Ectodermal cell (in vitro differentiated cells): ENCODE measurements around the gene FAAH.

Experiments used
- H3K27ac ChIP-seq: 2 replicates; pipeline ENCODE4 v1.7.0; 2013; ENCODE audit warnings: mild to moderate bottlenecking, low read depth, low read length; ENCODE audit not compliant: insufficient read depth, poor library complexity, severe bottlenecking
- H3K27me3 ChIP-seq: 2 replicates; pipeline ENCODE4 v1.7.0; 2013; ENCODE audit warnings: mild to moderate bottlenecking, low read length; ENCODE audit not compliant: insufficient read depth, control insufficient read depth, poor library complexity, severe bottlenecking
- H3K36me3 ChIP-seq: one replicate; pipeline ENCODE4 v1.7.0; 2013; ENCODE audit warnings: low read length; ENCODE audit not compliant: control insufficient read depth, insufficient read depth
- H3K4me1 ChIP-seq: one replicate; pipeline ENCODE4 v1.7.0; 2013; ENCODE audit warnings: low read length; ENCODE audit not compliant: control insufficient read depth, insufficient read depth
- H3K4me3 ChIP-seq: 2 replicates; pipeline ENCODE4 v1.7.0; 2013; ENCODE audit warnings: low read depth, low read length, control low read depth; ENCODE audit not compliant: insufficient read depth
- H3K9me3 ChIP-seq: 2 replicates; pipeline ENCODE4 v1.7.0; 2013; ENCODE audit warnings: mild to moderate bottlenecking, low read length, moderate library complexity; ENCODE audit not compliant: control insufficient read depth
- WGBS, 2 experiments: methylation state at CpG; one replicate each; pipeline ENCODE4 v1.1.7; 2013; ENCODE audit warnings: missing lambda C conversion rate in 2 of 2; 5-methylcytosine and 5-hydroxymethylcytosine counted together

The FAAH gene

GRCh38 chr1:46434358-46434757, 40.2 kb downstream of the FAAH start:
- WGBS, 2 experiments: 87 to 94% methylated on average over 3 of the region's 3 CpGs
- no peaks in the 10 kb centered on the region for H3K27me3 ChIP-seq
- no peak overlapping the region for H3K4me3 ChIP-seq
- no peak overlapping the region for H3K27ac ChIP-seq
- no peaks in the 10 kb centered on the region for H3K9me3 ChIP-seq
- H3K36me3 ChIP-seq: no peaks in the 10 kb centered on the region
- H3K4me1 ChIP-seq: peaks cover 4% of the 10 kb centered on the region

GRCh38 chr1:46436844-46437243, 42.7 kb downstream of the FAAH start:
- Histone ChIP-seq H3K4me3 (no peak overlapping the region), H3K9me3 (no peaks in the 10 kb centered on the region), H3K27ac (no peak overlapping the region), H3K4me1 (peaks cover 4% of the 10 kb centered on the region), H3K36me3 (no peaks in the 10 kb centered on the region), H3K27me3 (no peaks in the 10 kb centered on the region)
- 92 to 96% methylated on average over 1 of the region's 1 CpG for WGBS, 2 experiments

GRCh38 chr1:46437723-46438122, 43.6 kb downstream of the FAAH start:
- H3K4me3 ChIP-seq: no peak overlapping the region
- H3K27me3 ChIP-seq: peaks cover under 1% of the 10 kb centered on the region
- no peaks in the 10 kb centered on the region for H3K9me3 ChIP-seq
- H3K36me3 ChIP-seq: no peaks in the 10 kb centered on the region
- 88 to 91% methylated on average over 4 of the region's 4 CpGs for WGBS, 2 experiments
- no peak overlapping the region for H3K27ac ChIP-seq
- peaks cover 4% of the 10 kb centered on the region for H3K4me1 ChIP-seq

DNA sequence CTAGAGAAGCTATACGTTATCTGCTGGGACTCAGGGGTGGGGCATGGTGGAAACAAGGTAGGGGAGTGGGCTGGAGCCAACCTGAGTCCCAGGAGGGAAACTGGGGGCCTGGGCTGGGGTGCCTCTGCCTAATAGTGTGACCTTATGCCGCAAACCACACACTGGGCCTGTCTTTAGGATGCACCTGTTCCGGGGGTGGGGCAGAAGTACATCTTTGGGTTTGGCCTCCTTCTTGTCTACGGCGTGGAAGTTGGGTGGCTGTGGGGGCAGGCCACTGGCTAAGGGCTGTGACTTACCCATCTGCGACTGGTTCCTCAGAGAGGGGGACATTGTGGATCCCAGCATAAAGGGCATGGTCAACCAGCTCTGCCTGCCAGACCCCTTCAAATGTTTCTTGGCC, 44.2 kb downstream of the FAAH start:
- no peak overlapping the region for H3K4me3 ChIP-seq
- WGBS, 2 experiments: 92 to 94% methylated on average over 6 of the region's 6 CpGs
- H3K27ac ChIP-seq: no peak overlapping the region

DNA sequence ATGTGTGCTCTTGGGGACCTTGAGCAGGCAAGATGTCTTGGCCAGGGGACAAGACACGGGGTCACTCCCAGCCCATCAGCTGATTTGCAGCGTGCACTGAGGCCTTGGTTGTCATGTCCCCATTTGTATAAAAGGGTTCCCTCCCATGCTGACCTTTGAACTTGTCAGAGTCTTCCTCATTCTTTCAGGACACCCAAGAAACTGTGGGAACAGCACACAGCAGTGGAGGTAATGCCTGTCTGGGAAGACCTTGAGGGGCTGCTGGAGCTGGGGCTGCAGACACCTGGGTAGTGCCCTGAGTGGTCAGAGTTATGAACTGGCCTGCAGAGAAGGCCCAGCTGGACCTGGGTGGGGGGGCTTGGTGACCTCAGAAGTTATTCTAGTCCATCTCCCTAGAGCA, 46.4 kb downstream of the FAAH start:
- H3K27ac ChIP-seq: no peak overlapping the region
- H3K4me3 ChIP-seq: no peak overlapping the region
- H3K4me1 ChIP-seq: no peaks in the 10 kb centered on the region
- WGBS, 2 experiments: 93 to 95% methylated on average over 2 of the region's 2 CpGs
- no peaks in the 10 kb centered on the region for H3K9me3 ChIP-seq
- no peaks in the 10 kb centered on the region for H3K36me3 ChIP-seq
- H3K27me3 ChIP-seq: peaks cover 24% of the 10 kb centered on the region

More for the DNA sequence above, 44.2 kb downstream of the FAAH start:
- Histone ChIP-seq H3K36me3 (no peaks in the 10 kb centered on the region), H3K4me1 (peaks cover 4% of the 10 kb centered on the region), H3K9me3 (no peaks in the 10 kb centered on the region), H3K27me3 (peaks cover 7% of the 10 kb centered on the region)

DNA sequence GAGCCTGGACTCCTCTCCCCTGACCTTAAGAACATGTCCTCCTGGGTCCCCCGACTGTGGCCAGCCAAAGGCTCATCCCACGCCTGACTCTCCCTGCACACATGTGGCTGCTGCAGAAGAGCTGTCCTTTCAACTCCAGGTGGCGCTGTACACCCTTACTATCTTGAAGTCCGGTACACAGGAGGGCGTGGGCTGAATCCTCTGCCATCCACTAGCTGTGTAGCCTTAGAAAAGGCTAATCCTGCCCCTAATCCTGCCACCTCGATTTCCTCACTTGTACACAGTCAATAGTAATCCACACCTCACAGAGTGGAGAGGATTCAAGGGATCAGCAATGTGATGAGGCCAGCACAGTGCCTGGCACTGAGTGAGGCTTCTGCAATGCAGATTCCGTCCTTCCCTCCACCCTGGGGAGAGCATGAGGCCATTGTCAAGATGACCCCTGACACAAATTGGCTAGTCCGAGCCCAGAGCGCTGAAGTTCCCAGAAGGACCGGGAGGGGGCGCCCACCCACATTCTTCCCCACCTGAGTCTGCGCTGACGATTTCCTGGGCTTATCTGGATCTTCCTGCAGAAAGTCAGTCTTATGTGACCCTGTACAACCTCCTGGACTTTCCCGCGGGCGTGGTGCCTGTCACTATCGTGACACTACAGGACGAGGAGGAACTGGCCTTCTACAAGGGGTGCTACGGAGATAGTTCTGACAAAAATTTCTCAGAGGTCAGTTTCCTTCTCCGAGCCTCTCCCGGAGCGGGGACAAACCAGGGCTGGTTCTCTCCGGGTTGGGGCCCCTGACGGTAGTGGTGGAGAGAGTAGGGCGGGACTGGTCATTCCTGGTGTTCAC, 48.4 kb downstream of the FAAH start:
- Histone ChIP-seq H3K4me1 (peaks cover 4% of the 10 kb centered on the region), H3K9me3 (no peaks in the 10 kb centered on the region), H3K27ac (peak overlapping the region; percentile 57), H3K36me3 (no peaks in the 10 kb centered on the region), H3K27me3 (peaks cover 44% of the 10 kb centered on the region), H3K4me3 (peak overlapping the region; percentile 32)
- WGBS, 2 experiments: 7 to 8% methylated on average over 25 of the region's 25 CpGs

- Histone ChIP-seq H3K36me3 (no peaks in the 10 kb centered on the region), H3K27ac (no peak overlapping the region), H3K4me1 (peaks cover 13% of the 10 kb centered on the region), H3K4me3 (no peak overlapping the region), H3K9me3 (no peaks in the 10 kb centered on the region), H3K27me3 (peaks cover 63% of the 10 kb centered on the region)
- WGBS, 2 experiments: 84 to 89% methylated on average over 2 of the region's 3 CpGs
Observed at GRCh38 chr1:46444466-46444865, 50.3 kb downstream of the FAAH start.

GRCh38 chr1:46445773-46446256, 51.7 kb downstream of the FAAH start:
- Histone ChIP-seq H3K27me3 (peaks cover 77% of the 10 kb centered on the region), H3K36me3 (no peaks in the 10 kb centered on the region), H3K27ac (no peak overlapping the region), H3K4me1 (peaks cover 14% of the 10 kb centered on the region), H3K9me3 (no peaks in the 10 kb centered on the region), H3K4me3 (no peak overlapping the region)
- WGBS, 2 experiments: 70 to 73% methylated on average over 3 of the region's 3 CpGs

DNA sequence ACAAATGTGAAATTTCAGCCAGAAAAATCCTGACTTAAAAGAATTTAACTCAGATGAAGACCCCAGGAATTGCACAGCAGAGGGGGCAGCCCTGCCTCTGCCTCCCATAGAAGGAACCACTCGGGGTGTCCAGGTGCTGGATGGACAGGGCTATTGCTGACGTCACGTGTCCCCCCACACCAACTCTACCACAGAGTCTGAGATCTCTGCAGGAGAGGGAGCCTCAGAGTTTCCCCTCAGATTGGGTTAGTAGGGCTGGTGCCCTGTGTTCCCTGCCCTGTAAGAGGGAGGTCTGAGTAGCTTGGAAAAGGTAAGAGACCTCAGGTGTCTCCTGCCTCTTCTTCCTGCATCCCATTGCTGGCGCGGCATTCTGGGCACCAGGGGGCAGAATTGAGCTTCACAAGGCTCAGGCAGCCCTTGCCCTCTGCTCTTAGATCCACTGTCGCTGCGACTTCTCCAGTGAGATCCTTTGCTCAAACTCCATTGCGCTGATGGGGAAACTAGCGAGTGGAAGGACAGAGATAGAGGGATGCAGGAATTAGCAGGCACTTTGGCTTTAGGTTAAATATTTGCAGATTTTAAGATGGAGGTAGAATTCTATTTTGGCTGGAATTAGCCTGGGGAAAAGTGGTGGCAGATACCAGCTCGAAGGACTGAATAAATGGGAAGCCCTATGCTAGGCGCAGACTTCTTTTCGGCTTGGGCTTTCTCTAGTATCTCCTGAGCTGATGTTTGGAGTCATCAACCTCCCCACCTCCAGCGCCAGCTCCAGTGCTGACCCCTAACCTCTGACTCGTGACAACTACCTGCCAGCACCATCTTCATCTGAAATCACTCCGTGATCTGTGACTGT, 52.8 kb downstream of the FAAH start:
- no peak overlapping the region for H3K27ac ChIP-seq
- 27 to 29% methylated on average over 15 of the region's 15 CpGs for WGBS, 2 experiments
- peaks cover 17% of the 10 kb centered on the region for H3K4me1 ChIP-seq
- no peaks in the 10 kb centered on the region for H3K9me3 ChIP-seq
- H3K4me3 ChIP-seq: no peak overlapping the region
- no peaks in the 10 kb centered on the region for H3K36me3 ChIP-seq
- H3K27me3 ChIP-seq: peaks cover 87% of the 10 kb centered on the region

DNA sequence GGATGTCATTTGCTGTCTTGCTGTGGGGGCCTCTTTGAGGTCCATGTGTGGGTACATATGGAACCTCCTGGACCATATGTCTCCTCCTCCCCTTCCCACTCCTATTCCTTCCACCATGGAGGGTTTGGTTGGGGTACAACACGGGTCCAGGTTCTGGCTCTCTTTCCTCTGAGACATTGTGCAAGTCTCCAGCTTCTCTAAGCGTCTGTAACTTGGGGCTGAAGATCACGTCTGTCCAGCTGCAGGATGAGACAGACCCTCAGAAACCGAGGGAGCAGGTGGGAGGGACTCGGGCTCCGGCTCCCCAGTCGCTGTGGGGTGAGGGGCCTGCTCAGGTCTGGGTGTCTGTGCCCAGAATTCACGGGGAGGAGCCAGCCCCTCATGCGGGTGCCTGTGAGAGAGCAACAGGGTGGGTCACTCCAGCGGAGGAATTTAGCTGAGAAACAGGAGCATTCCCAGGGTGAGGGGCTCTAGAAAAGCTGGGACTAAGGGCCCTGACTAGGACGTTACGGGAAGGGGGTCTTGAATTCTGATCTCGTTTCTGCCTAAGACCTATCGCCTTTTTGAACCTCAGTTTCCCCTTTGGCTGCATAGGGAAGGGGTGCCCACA, 53.5 kb downstream of the FAAH start:
- 7 to 10% methylated on average over 14 of the region's 14 CpGs for whole genome bisulfite sequencing, 2 experiments
- no peaks in the 10 kb centered on the region for H3K36me3 ChIP-seq
- H3K9me3 ChIP-seq: no peaks in the 10 kb centered on the region
- peak overlapping the region; percentile 27 for H3K4me3 ChIP-seq
- peaks cover 17% of the 10 kb centered on the region for H3K4me1 ChIP-seq
- no peak overlapping the region for H3K27ac ChIP-seq
- H3K27me3 ChIP-seq: peaks cover 95% of the 10 kb centered on the region
